ENCODE data around the gene CD8B2.

Gene CD8B2

GRCh38 chr2:106547164-106547903 lies 60.2 kb downstream of the CD8B2 start:
- TF ChIP-seq CTCF (IDR thresholded peaks at IDR 0.05; ENCODE audit: poor library complexity, severe bottlenecking) = no peak
- H3K27ac ChIP-seq (ENCODE audit: poor library complexity, severe bottlenecking) = no peak overlapping the region
- ATAC-seq (ENCODE audit: low read depth) = no peak
- DNase-seq (ENCODE audit: low spot score) = no peak
- no peaks in the 10 kb centered on the region for H3K4me1 ChIP-seq (ENCODE audit: insufficient read depth, poor library complexity, severe bottlenecking)
- no peaks in the 10 kb centered on the region for H3K9me3 ChIP-seq (ENCODE audit: severe bottlenecking)
- no peaks in the 10 kb centered on the region for H3K27me3 ChIP-seq (ENCODE audit: insufficient read depth, poor library complexity, severe bottlenecking)
- no peak overlapping the region for H3K4me3 ChIP-seq (ENCODE audit: severe bottlenecking)
- no peaks in the 10 kb centered on the region for H3K36me3 ChIP-seq (ENCODE audit: low read depth)

- no peaks in the 10 kb centered on the region for H3K36me3 ChIP-seq (ENCODE audit: low read depth)
- no peaks in the 10 kb centered on the region for H3K27me3 ChIP-seq (ENCODE audit: insufficient read depth, poor library complexity, severe bottlenecking)
- ATAC-seq (ENCODE audit: low read depth) (no peak), DNase-seq (ENCODE audit: low spot score) (no peak)
- no peaks in the 10 kb centered on the region for H3K9me3 ChIP-seq (ENCODE audit: severe bottlenecking)
- H3K4me1 ChIP-seq (ENCODE audit: insufficient read depth, poor library complexity, severe bottlenecking) = no peaks in the 10 kb centered on the region
- H3K4me3 ChIP-seq (ENCODE audit: severe bottlenecking) = no peak overlapping the region
- no peak for TF ChIP-seq CTCF (IDR thresholded peaks at IDR 0.05; ENCODE audit: poor library complexity, severe bottlenecking)
- no peak overlapping the region for H3K27ac ChIP-seq (ENCODE audit: poor library complexity, severe bottlenecking)
Observed at GRCh38 chr2:106551417-106552130, 64.4 kb downstream of the CD8B2 start.

- H3K27ac ChIP-seq (ENCODE audit: poor library complexity, severe bottlenecking) = no peak overlapping the region
- H3K4me3 ChIP-seq (ENCODE audit: severe bottlenecking) = no peak overlapping the region
- H3K4me1 ChIP-seq (ENCODE audit: insufficient read depth, poor library complexity, severe bottlenecking) = no peaks in the 10 kb centered on the region
- no peaks in the 10 kb centered on the region for H3K9me3 ChIP-seq (ENCODE audit: severe bottlenecking)
- DNase-seq (ENCODE audit: low spot score) (no peak), ATAC-seq (ENCODE audit: low read depth) (no peak)
- no peaks in the 10 kb centered on the region for H3K36me3 ChIP-seq (ENCODE audit: low read depth)
- H3K27me3 ChIP-seq (ENCODE audit: insufficient read depth, poor library complexity, severe bottlenecking) = no peaks in the 10 kb centered on the region
- no peak for TF ChIP-seq CTCF (IDR thresholded peaks at IDR 0.05; ENCODE audit: poor library complexity, severe bottlenecking)
Observed at GRCh38 chr2:106552921-106553320, 65.8 kb downstream of the CD8B2 start.

- no peak overlapping the region for H3K4me3 ChIP-seq (ENCODE audit: severe bottlenecking)
- no peaks in the 10 kb centered on the region for H3K4me1 ChIP-seq (ENCODE audit: insufficient read depth, poor library complexity, severe bottlenecking)
- H3K27me3 ChIP-seq (ENCODE audit: insufficient read depth, poor library complexity, severe bottlenecking) = no peaks in the 10 kb centered on the region
- no peak for TF ChIP-seq CTCF (IDR thresholded peaks at IDR 0.05; ENCODE audit: poor library complexity, severe bottlenecking)
- no peaks in the 10 kb centered on the region for H3K9me3 ChIP-seq (ENCODE audit: severe bottlenecking)
- no peaks in the 10 kb centered on the region for H3K36me3 ChIP-seq (ENCODE audit: low read depth)
- no peak for DNase-seq (ENCODE audit: low spot score)
- no peak for ATAC-seq (ENCODE audit: low read depth)
- H3K27ac ChIP-seq (ENCODE audit: poor library complexity, severe bottlenecking) = no peak overlapping the region
Observed at GRCh38 chr2:106553321-106553720, 66.2 kb downstream of the CD8B2 start.

GRCh38 chr2:106554411-106554810 lies 67.2 kb downstream of the CD8B2 start:
- ATAC-seq (ENCODE audit: low read depth) = no peak
- no peak for TF ChIP-seq CTCF (IDR thresholded peaks at IDR 0.05; ENCODE audit: poor library complexity, severe bottlenecking)
- Histone ChIP-seq H3K4me3 (ENCODE audit: severe bottlenecking) (no peak overlapping the region), H3K27ac (ENCODE audit: poor library complexity, severe bottlenecking) (no peak overlapping the region), H3K9me3 (ENCODE audit: severe bottlenecking) (no peaks in the 10 kb centered on the region), H3K36me3 (ENCODE audit: low read depth) (no peaks in the 10 kb centered on the region), H3K4me1 (ENCODE audit: insufficient read depth, poor library complexity, severe bottlenecking) (peaks cover 4% of the 10 kb centered on the region), H3K27me3 (ENCODE audit: insufficient read depth, poor library complexity, severe bottlenecking) (no peaks in the 10 kb centered on the region)
- DNase-seq (ENCODE audit: low spot score) = no peak
